ENCODE data around the gene DENND5B. TPM values are rescaled to one million over a fixed set of nuclear protein-coding genes. Genes with fewer than 3 reads are reported as not detected.
A peak's percentile ranks its signal among the peaks of the same experiment; 100 is the strongest.
"Not testable (repeated sequence)": the region's sequence is repeated elsewhere in the genome, so short reads cannot be mapped to it uniquely, and the experiment has no call there.

DENND5B gene
- total RNA-seq, 1 experiment from 2014 or later: 22.2 TPM

- DNase-seq (ENCODE audit: low read depth in 1 of 2, low spot score in 2 of 2): no peak
- Histone ChIP-seq H3K36me3 (no peaks in the 10 kb centered on the region), H3K27me3 (replicated peaks) (no peaks in the 10 kb centered on the region), H3K9me3 (replicated peaks) (no peaks in the 10 kb centered on the region), H3K4me3 (no peak overlapping the region), H3K27ac (no peak overlapping the region), H3K4me1 (replicated peaks) (peaks cover 45% of the 10 kb centered on the region)
These were observed 69.0 kb downstream of the DENND5B start for GRCh38 chr12:31521964-31522363.

GRCh38 chr12:31519511-31519910 lies 71.4 kb downstream of the DENND5B start:
- no peak overlapping the region for H3K4me3 ChIP-seq
- DNase-seq (ENCODE audit: low read depth in 1 of 2, low spot score in 2 of 2): no peak

DNA sequence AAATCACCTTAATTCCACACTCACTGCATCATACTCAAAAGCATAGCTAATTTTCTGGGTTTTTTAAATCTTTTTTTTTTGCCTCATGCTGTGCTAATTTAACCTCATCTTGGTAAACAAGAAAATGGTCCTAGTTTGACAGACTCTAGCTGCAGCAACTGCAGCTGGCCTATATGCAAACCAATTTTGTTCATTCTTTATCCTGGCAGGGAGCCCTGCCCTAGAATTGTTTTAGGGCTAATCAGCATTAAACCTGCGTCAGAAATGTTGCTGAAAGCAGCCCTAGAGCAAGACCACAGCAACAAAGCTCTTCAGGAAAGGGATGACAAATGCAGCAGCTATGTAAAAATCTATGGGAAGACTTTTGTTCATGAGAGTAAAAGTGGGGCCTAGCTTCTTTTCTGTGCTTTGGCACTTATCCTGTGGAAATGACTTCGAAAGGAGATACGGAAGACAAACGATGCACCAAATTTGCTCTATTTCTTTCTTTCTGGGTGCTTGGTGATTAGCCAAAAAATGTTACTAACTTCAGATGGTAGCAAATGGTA lies 72.2 kb downstream of the DENND5B start:
- peaks cover 42% of the 10 kb centered on the region for H3K4me1 ChIP-seq (replicated peaks)
- H3K9me3 ChIP-seq (replicated peaks): no peaks in the 10 kb centered on the region
- no peak overlapping the region for H3K4me3 ChIP-seq
- DNase-seq (ENCODE audit: low read depth in 1 of 2, low spot score in 2 of 2): peak; percentile 88 to 96
- H3K36me3 ChIP-seq: no peaks in the 10 kb centered on the region
- H3K27ac ChIP-seq: peak overlapping the region; percentile 94
- H3K27me3 ChIP-seq (replicated peaks): no peaks in the 10 kb centered on the region

More at GRCh38 chr12:31519511-31519910, 71.4 kb downstream of the DENND5B start:
- Histone ChIP-seq H3K36me3 (no peaks in the 10 kb centered on the region), H3K27me3 (replicated peaks) (no peaks in the 10 kb centered on the region), H3K9me3 (replicated peaks) (no peaks in the 10 kb centered on the region), H3K27ac (peak overlapping the region; percentile 94), H3K4me1 (replicated peaks) (peaks cover 42% of the 10 kb centered on the region)

GRCh38 chr12:31517994-31518393 lies 72.9 kb downstream of the DENND5B start:
- Histone ChIP-seq H3K27me3 (replicated peaks) (no peaks in the 10 kb centered on the region), H3K4me3 (no peak overlapping the region), H3K27ac (peak overlapping the region; percentile 94), H3K9me3 (replicated peaks) (no peaks in the 10 kb centered on the region), H3K4me1 (replicated peaks) (peaks cover 42% of the 10 kb centered on the region), H3K36me3 (no peaks in the 10 kb centered on the region)
- DNase-seq (ENCODE audit: low read depth in 1 of 2, low spot score in 2 of 2): no peak

GRCh38 chr12:31516702-31517101 lies 74.2 kb downstream of the DENND5B start:
- Histone ChIP-seq H3K27me3 (replicated peaks) (no peaks in the 10 kb centered on the region), H3K4me3 (no peak overlapping the region), H3K27ac (no peak overlapping the region), H3K9me3 (replicated peaks) (no peaks in the 10 kb centered on the region), H3K36me3 (no peaks in the 10 kb centered on the region), H3K4me1 (replicated peaks) (peaks cover 37% of the 10 kb centered on the region)
- DNase-seq (ENCODE audit: low read depth in 1 of 2, low spot score in 2 of 2): no peak

GRCh38 chr12:31514912-31515311 lies 76.0 kb downstream of the DENND5B start:
- Histone ChIP-seq H3K9me3 (replicated peaks) (no peaks in the 10 kb centered on the region), H3K4me1 (replicated peaks) (peaks cover 32% of the 10 kb centered on the region), H3K27me3 (replicated peaks) (no peaks in the 10 kb centered on the region), H3K36me3 (no peaks in the 10 kb centered on the region), H3K27ac (no peak overlapping the region), H3K4me3 (no peak overlapping the region)
- DNase-seq (ENCODE audit: low read depth in 1 of 2, low spot score in 2 of 2): no peak

- no peak for DNase-seq (ENCODE audit: low read depth in 1 of 2, low spot score in 2 of 2)
- Histone ChIP-seq H3K27ac (no peak overlapping the region), H3K9me3 (replicated peaks) (no peaks in the 10 kb centered on the region), H3K27me3 (replicated peaks) (no peaks in the 10 kb centered on the region), H3K4me3 (no peak overlapping the region), H3K4me1 (replicated peaks) (peaks cover 25% of the 10 kb centered on the region), H3K36me3 (no peaks in the 10 kb centered on the region)
These were observed 80.9 kb downstream of the DENND5B start for GRCh38 chr12:31510034-31510433.

GRCh38 chr12:31508436-31509150 lies 82.3 kb downstream of the DENND5B start:
- no peak overlapping the region for H3K27ac ChIP-seq
- H3K4me1 ChIP-seq (replicated peaks): peaks cover 25% of the 10 kb centered on the region
- H3K36me3 ChIP-seq: no peaks in the 10 kb centered on the region
- H3K9me3 ChIP-seq (replicated peaks): peaks cover 2% of the 10 kb centered on the region; the same call in 1 of the 2 replicates
- no peak overlapping the region for H3K4me3 ChIP-seq
- DNase-seq (ENCODE audit: low read depth in 1 of 2, low spot score in 2 of 2): no peak
- no peaks in the 10 kb centered on the region for H3K27me3 ChIP-seq (replicated peaks)

DNA sequence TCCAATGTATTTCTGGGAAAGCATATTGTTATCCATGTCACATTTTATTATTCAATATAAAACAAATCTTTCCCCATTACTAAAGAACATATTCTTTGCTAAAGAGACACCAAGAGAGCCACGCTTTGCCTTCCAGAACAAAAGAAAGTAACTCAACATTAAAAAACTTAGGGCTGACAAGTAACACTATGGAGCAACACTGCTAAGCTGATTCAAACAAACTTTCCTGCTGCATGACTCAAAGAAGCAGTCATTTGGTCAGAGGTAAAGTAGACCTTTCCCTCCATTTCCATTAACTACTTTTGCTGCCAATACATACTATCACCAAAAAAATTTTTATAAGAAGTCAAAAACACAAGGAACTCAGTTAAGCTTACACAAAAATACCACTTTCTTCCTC lies 83.0 kb downstream of the DENND5B start:
- Histone ChIP-seq H3K27ac (no peak overlapping the region), H3K4me1 (replicated peaks) (peaks cover 25% of the 10 kb centered on the region), H3K36me3 (no peaks in the 10 kb centered on the region), H3K4me3 (no peak overlapping the region), H3K27me3 (replicated peaks) (no peaks in the 10 kb centered on the region), H3K9me3 (replicated peaks) (peaks cover 2% of the 10 kb centered on the region; the same call in 1 of the 2 replicates)
- no peak for DNase-seq (ENCODE audit: low read depth in 1 of 2, low spot score in 2 of 2)

- Histone ChIP-seq H3K4me1 (replicated peaks) (peaks cover 25% of the 10 kb centered on the region), H3K36me3 (no peaks in the 10 kb centered on the region), H3K27me3 (replicated peaks) (no peaks in the 10 kb centered on the region), H3K27ac (peak overlapping the region; percentile 10; the same call in 1 of the 2 replicates), H3K9me3 (replicated peaks) (peaks cover 2% of the 10 kb centered on the region; the same call in 1 of the 2 replicates), H3K4me3 (no peak overlapping the region)
- DNase-seq (ENCODE audit: low read depth in 1 of 2, low spot score in 2 of 2): peak in 1 of 2 experiments; percentile 15
These were observed 84.2 kb downstream of the DENND5B start for GRCh38 chr12:31506515-31507306.

DNA sequence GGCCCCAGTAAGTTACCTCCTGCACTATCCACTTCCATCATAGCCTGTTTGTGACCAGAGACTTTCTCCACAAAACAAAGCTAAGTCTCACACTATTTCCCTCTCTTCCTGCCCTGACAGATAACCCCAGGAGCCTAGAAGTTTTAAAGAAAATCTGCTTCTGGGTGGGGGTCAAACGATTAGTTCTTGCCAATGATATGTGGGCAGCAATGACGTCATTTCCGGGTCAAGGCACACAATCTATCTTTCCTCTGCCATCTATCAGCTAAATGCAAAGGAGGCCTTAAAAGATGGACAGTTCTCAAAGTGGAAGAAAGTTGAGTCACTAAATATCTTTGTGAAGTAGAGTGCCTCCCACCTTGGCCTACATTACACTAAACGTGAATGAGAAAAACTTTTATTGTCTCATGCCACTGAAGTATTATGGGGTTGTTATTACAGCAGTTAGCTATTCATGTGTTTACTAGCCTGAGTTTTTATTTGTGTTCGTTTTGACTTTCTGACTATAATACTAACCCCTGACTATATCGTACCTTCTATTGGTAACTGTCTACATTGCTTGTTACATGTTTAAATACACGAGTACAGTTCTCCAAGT lies 86.2 kb downstream of the DENND5B start:
- Histone ChIP-seq H3K27me3 (replicated peaks) (no peaks in the 10 kb centered on the region), H3K4me1 (replicated peaks) (peaks cover 23% of the 10 kb centered on the region), H3K27ac (no peak overlapping the region), H3K36me3 (no peaks in the 10 kb centered on the region), H3K4me3 (no peak overlapping the region), H3K9me3 (replicated peaks) (peaks cover 2% of the 10 kb centered on the region; the same call in 1 of the 2 replicates)
- DNase-seq (ENCODE audit: low read depth in 1 of 2, low spot score in 2 of 2): no peak

GRCh38 chr12:31501014-31501413 lies 89.9 kb downstream of the DENND5B start:
- not testable (repeated sequence) for DNase-seq (ENCODE audit: low read depth in 1 of 2, low spot score in 2 of 2); H3K4me3 ChIP-seq; H3K27me3 ChIP-seq (replicated peaks); H3K36me3 ChIP-seq; H3K9me3 ChIP-seq (replicated peaks); H3K27ac ChIP-seq
- peaks cover 17% of the 10 kb centered on the region for H3K4me1 ChIP-seq (replicated peaks)

DNA sequence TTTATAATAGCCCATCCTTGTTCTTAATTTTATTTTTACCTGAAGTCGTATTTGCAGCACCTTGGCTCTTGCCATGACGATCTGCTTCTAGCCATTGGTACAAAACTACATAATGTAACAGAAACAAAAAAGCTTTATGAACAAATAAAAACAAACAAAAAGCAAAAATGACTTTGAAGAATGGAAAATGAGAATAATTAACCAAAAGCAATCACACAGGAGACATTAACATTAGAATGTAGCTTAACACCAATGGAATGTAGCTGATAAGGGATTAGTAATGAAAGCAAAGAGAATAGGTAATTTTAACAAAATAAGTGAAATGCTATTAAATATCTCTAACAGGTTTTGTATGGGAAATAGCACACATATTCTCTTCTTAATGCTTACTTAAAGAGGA lies 91.4 kb downstream of the DENND5B start:
- H3K27me3 ChIP-seq (replicated peaks): no peaks in the 10 kb centered on the region
- H3K27ac ChIP-seq: no peak overlapping the region
- no peak overlapping the region for H3K4me3 ChIP-seq
- H3K4me1 ChIP-seq (replicated peaks): peaks cover 19% of the 10 kb centered on the region
- H3K9me3 ChIP-seq (replicated peaks): no peaks in the 10 kb centered on the region
- peaks cover 4% of the 10 kb centered on the region; the same call in 1 of the 2 replicates for H3K36me3 ChIP-seq
- DNase-seq (ENCODE audit: low read depth in 1 of 2, low spot score in 2 of 2): no peak
